ENCODE measurements around the gene CIDEA.

DNA sequence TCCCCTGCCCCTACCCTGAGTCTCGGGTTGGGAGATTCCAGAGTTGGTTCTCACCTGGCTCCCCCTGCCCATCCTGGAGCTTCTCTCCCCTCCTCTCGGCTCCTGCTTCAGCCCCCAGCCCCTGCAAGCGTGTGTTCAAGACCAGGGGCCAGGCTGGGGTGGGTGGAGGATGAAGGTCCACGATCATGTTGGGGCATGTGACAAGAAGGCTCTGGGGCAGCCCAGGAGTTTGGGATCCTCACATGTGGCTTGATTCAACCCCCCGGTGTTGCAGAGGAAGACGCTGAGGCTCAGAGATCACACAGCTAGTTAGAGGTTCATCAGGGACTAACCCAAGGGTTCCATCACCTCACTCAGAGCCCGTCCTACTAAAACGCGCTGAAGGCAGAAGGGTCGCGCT, 39.7 kb downstream of the CIDEA start:
- TF ChIP-seq CTCF (IDR thresholded peaks at IDR 0.05) (no peak), POLR2A (IDR thresholded peaks at IDR 0.05) (no peak)

Data from lower leg skin (tissue), 3 donors.